Amniotic epithelial cell (primary cell): Measurements from ENCODE around the gene ZBTB16.
A peak's percentile ranks its signal among the peaks of the same experiment; 100 is the strongest.

Experiments
- DNase-seq: peaks from one replicate; pipeline ENCODE4 v3.0.0-alpha.2; 2010; ENCODE audit warnings: low read depth

Gene ZBTB16

DNA sequence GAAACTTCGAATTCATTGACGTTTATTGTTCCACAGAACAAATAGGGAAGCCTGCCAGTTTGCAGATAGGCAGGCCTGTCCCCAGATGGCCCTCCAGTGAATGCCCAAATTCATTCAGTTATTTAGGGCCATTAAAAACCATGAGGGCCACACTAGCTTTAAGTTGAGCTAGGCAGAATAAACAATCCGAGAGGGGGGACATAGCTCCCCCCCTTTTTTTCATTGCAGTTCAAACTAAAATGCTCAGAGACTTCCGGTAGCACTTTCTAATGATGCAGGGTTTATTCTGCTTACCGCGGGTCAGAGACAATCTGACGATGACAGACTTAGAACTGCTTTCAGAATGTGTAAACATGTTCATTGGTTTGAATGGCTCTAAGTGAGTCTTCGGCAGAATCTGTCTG is 72.0 kb downstream of the ZBTB16 start:
- DNase-seq, result no peak

GRCh38 chr11:114132417-114132816 is 72.9 kb downstream of the ZBTB16 start:
- DNase-seq, result no peak

- peak; percentile 54 for DNase-seq
Observed at GRCh38 chr11:114132944-114133394, 73.5 kb downstream of the ZBTB16 start.

- no peak for DNase-seq
Observed at GRCh38 chr11:114133548-114134329, 74.2 kb downstream of the ZBTB16 start.

DNA sequence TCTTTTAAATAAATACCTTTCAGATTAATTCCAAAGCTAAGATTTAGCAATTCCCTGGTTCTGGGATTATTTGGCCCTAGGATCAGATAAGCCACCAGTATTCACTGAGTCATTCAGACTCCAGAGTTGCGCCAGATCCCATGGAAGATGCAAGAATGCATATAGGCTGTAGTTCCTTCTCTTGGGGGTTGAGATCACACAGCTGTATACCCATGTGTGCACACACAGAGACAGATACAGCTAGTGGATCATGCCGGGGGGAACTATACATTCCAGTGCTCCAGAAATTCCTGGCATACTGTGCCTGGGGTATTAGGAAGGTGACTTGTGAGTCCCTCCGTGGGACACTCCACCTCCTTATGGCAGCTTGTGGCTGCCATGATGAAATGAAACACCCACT is 75.4 kb downstream of the ZBTB16 start:
- DNase-seq, result peak; percentile 98

GRCh38 chr11:114135737-114136151 is 76.2 kb downstream of the ZBTB16 start:
- peak; percentile 94 for DNase-seq

DNA sequence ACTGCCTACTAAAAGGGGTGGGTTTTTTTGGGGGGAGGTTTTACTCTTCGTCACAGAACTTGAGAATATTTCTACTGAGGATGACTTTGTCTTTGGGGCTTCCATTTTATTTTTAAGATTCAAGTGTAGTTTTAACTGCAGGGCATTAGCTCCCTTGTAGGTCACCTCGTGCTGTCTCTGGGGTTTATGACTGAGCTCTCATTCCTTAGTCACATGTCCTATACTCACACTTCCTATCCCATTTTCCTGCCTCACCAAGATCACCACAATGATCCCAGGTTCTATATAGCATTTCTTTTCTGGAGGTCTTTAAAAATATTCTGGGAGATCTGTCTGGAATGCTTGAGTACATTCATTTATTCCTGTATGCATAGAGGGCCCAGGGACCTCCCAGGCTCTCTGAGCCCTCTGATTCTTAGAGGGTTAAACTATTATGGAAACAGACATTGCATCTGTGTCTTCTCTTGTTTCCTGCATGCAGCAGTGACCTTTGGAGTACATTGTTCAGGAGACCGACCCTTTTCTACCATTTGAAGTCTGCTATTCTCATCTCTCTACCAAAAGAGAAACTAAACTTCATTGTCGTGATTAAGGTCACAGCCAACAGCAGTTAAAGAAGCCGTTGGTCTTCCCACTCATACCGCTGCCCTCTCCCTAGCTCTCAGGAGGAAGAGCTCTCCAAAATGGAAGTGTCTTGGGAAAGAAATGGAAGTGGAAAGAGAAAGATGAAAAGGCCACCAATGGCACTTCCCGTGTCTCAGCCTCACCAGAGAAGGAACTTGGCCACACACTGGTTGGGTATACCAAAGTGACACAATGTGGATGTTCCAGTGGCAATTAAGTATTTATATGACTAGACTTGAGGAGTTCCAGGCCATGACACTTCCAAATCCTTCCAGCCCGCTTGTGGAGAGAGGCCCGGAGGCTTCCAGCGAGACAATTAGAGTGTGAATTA is 77.5 kb downstream of the ZBTB16 start:
- no peak for DNase-seq

GRCh38 chr11:114137838-114138237 is 78.3 kb downstream of the ZBTB16 start:
- DNase-seq, result no peak

- no peak for DNase-seq
Observed at GRCh38 chr11:114138411-114138810, 78.9 kb downstream of the ZBTB16 start.

DNA sequence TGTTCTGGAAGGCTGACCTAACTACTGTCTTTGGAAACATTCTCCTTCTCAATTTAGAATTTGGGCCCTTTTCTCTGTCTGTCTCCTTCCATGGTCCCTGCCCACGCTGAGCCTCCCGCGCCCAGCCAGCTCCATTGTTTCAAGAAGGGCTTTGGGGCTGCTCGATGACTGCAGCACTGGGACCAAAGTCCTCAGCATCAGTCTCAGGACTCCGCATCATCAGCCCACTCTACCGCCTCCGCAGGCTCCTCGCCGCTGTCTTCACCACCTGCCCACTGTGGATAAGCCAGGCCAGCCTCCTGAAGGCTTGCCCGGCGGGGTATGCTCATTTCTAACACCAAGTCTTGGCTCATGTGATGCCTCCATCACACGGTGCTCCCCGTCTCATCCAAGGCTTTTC is 81.3 kb downstream of the ZBTB16 start:
- no peak for DNase-seq

DNA sequence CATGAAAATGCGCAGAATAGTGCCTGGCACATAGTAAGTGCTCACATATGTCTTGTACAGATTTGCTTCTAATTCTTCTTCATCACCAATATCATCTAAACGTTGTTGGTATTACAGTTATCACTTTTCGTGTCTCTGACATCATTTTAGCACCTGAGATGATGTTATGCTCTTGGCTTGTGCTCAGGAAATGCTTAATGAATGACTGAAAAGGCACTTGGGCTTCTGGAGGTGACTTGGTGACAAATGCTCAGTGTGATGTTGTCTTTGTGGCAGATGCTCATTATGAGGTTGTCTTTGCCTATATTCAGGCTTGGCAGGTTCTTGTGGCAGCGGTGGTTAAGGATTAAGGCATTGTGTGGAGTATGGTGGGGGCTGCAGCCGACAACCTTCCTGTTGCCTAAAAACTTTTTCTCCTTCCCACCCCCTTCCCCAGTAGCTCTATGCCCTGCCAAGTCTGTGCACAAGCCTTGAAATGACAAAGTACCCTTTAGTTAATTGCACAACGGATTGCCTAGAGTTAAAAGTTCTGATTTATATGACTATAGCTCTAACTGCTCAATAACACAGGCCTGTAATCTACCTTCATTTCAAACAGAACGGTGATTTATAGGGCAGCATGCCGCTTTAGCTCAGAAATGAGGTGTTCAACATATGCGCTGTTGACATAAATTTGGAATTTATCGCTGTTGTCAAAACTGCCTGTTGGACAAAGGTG is 82.5 kb downstream of the ZBTB16 start:
- DNase-seq, result no peak

DNA sequence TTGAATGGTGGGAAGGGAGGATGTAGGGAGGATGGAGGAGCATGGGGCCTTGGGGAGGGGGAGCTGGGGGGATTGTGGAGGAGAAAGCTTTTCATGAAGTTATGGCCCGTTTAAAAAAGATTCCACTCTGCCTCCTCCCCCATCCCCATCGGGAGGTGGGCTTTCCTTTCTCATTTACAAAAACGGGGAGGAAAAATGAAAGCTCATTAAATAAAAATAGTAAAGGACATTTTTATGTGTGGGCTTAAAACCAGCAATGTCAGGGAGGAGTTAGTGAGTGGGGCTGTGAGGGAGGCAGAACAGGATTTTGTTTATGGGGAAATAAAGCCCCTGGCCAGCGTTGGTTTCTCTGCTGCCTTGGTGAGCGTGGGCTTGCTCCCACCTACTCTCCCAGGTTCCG is 83.2 kb downstream of the ZBTB16 start:
- DNase-seq, result no peak

- peak; percentile 78 for DNase-seq
Observed at GRCh38 chr11:114145166-114145775, 85.8 kb downstream of the ZBTB16 start.

GRCh38 chr11:114147375-114148012 is 88.0 kb downstream of the ZBTB16 start:
- DNase-seq, result peak; percentile 95

- no peak for DNase-seq
Observed at GRCh38 chr11:114148013-114148382, 88.5 kb downstream of the ZBTB16 start.

- DNase-seq, result peak; percentile 55
Observed at GRCh38 chr11:114149689-114150407, 90.3 kb downstream of the ZBTB16 start.

GRCh38 chr11:114150671-114151070 is 91.2 kb downstream of the ZBTB16 start:
- DNase-seq, result no peak

DNA sequence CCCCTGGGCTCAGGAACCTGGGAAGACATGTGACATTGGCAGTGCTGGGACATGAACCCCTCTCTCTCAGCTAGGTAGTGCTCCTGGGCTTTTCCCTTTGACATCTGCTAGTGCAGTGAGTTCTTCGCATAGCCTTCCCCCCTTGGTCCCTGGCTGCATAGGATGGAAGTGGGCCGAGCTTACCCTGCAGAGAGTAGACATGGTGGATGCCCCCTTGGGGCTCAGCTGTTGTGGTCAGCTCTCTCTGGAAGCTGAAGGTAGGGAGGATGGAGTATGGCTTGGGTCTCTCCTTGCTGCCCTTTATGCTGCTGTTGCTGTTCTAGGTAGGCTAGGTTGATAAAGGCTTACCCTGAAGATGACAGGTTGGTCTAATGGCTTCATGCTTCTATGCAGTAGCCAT is 92.1 kb downstream of the ZBTB16 start:
- no peak for DNase-seq

- no peak for DNase-seq
Observed at GRCh38 chr11:114152162-114152561, 92.7 kb downstream of the ZBTB16 start.

DNA sequence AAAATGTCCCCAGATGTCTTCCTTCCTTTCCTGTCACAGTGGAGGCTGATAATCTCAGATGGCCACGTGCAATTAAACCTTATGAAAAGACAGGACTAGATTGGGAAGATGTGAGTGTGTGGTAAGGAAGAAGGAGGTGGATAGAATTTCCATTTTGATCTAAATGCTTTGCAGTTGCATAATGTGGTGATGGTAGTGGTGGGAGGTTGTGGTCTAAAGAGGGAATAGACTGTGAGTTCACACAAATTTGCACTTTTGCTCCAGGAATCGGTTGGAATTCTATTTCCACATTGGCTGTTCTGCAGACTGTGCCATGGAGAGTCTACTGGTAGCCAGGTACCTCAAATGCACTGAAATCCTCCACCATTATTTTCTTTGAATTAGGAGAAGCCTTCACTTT is 93.3 kb downstream of the ZBTB16 start:
- DNase-seq, result peak; percentile 54

- DNase-seq, result no peak
Observed at GRCh38 chr11:114153224-114153623, 93.7 kb downstream of the ZBTB16 start.
